Activated CD4-positive, alpha-beta T cell treated with anti-CD3 and anti-CD28 coated beads, Interleukin-2, amount 10 ng/mL, durations not matched to agents 7 days and 5 days (primary cell): ENCODE data around the gene ADAMTS4. TPM values are rescaled to one million over a fixed set of nuclear protein-coding genes. Genes with fewer than 3 reads are reported as not detected.
A peak's percentile ranks its signal among the peaks of the same experiment; 100 is the strongest.

ENCODE experiments used
- CTCF ChIA-PET: fragments of 350-600 bp; sonication (Branson Sonifier 250); formaldehyde crosslinking; loops from one replicate; lab custom pipeline; 2021; ENCODE audit warnings: antibody characterized with exemption; lab: Charles Lee
- POLR2A ChIA-PET: fragments of 350-600 bp; sonication (Branson Sonifier 250); formaldehyde crosslinking; loops from one replicate; lab custom pipeline; 2021; ENCODE audit warnings: antibody characterized with exemption; lab: Charles Lee
- DNase-seq: peaks from one replicate; pipeline ENCODE4 v3.0.0-alpha.2; 2020
- H3K27ac Mint-ChIP-seq: one replicate; pipeline ENCODE4 v1.8.0; 2021; ENCODE audit warnings: mild to moderate bottlenecking, moderate library complexity, mixed read lengths
- H3K27me3 Mint-ChIP-seq: one replicate; pipeline ENCODE4 v1.8.0; 2021; ENCODE audit warnings: mixed read lengths
- H3K36me3 Mint-ChIP-seq: one replicate; pipeline ENCODE4 v1.8.0; 2021; ENCODE audit warnings: low read depth, mixed read lengths
- H3K4me1 Mint-ChIP-seq: one replicate; pipeline ENCODE4 v1.8.0; 2021; ENCODE audit warnings: mixed read lengths
- H3K4me3 Mint-ChIP-seq: one replicate; pipeline ENCODE4 v1.8.0; 2021; ENCODE audit warnings: mild to moderate bottlenecking, moderate library complexity, mixed read lengths
- H3K9me3 Mint-ChIP-seq: one replicate; pipeline ENCODE4 v1.8.0; 2021; ENCODE audit warnings: mixed read lengths
- microRNA-seq: library from miRNA; unstranded; fragments of <30 nt; microRNA quantifications from one replicate; pipeline ENCODE4 v1.2.0, GENCODE V29; 2021; ENCODE audit warnings: borderline microRNAs expressed, borderline replicate concordance
- total RNA-seq, 2 experiments: library from RNA; stranded (reverse); gene quantifications; one replicate each; pipeline ENCODE4 v1.2.3, GENCODE V29; 2021

Gene ADAMTS4
- total RNA-seq, 2 experiments from 2014 or later: 0.31 to 1.3 TPM

GRCh38 chr1:161145832-161146231 lies 53.0 kb downstream of the ADAMTS4 start:
- POLR2A ChIA-PET: no interaction called here
- H3K4me1 Mint-ChIP-seq: no peaks in the 10 kb centered on the region
- CTCF ChIA-PET: interaction anchor here (0.6 to 1.5 kb wide), 3 partner anchors 12 to 48 kb away, joined by 3 to 5 read pairs (median 4); partner anchors contain the start of gene KLHDC9
- H3K27ac Mint-ChIP-seq: no peak overlapping the region
- H3K36me3 Mint-ChIP-seq: no peaks in the 10 kb centered on the region
- no peaks in the 10 kb centered on the region for H3K27me3 Mint-ChIP-seq
- no peaks in the 10 kb centered on the region for H3K9me3 Mint-ChIP-seq
- no peak for DNase-seq
- H3K4me3 Mint-ChIP-seq: no peak overlapping the region

GRCh38 chr1:161140755-161141400 lies 58.0 kb downstream of the ADAMTS4 start:
- no peak for DNase-seq
- ChIA-PET POLR2A (interaction anchor here (0.7 kb wide), 1 partner anchor 14 kb away, joined by 3 read pairs; no protein-coding TSS in a partner anchor), CTCF (interaction anchor here (0.9 to 1.3 kb wide), 6 partner anchors 12 to 306 kb away, joined by 3 to 4 read pairs (median 3); no protein-coding TSS in a partner anchor)
- Mint-ChIP-seq H3K27ac (no peak overlapping the region), H3K4me1 (peaks cover 8% of the 10 kb centered on the region), H3K27me3 (no peaks in the 10 kb centered on the region), H3K36me3 (peaks cover 2% of the 10 kb centered on the region), H3K9me3 (no peaks in the 10 kb centered on the region), H3K4me3 (no peak overlapping the region)

- Mint-ChIP-seq H3K9me3 (no peaks in the 10 kb centered on the region), H3K4me1 (peaks cover 13% of the 10 kb centered on the region), H3K36me3 (peaks cover 4% of the 10 kb centered on the region), H3K27ac (peak overlapping the region; percentile 13), H3K4me3 (no peak overlapping the region), H3K27me3 (no peaks in the 10 kb centered on the region)
- ChIA-PET POLR2A (no interaction called here), CTCF (interaction anchor here (0.6 to 0.9 kb wide), 4 partner anchors 8 to 372 kb away, joined by 3 to 5 read pairs (median 4); no protein-coding TSS in a partner anchor)
- peak; percentile 58 for DNase-seq
These were observed 59.1 kb downstream of the ADAMTS4 start for GRCh38 chr1:161139766-161140165.

GRCh38 chr1:161138431-161138830 lies 60.4 kb downstream of the ADAMTS4 start:
- Mint-ChIP-seq H3K36me3 (peaks cover 4% of the 10 kb centered on the region), H3K4me1 (peaks cover 13% of the 10 kb centered on the region), H3K27me3 (no peaks in the 10 kb centered on the region), H3K9me3 (no peaks in the 10 kb centered on the region), H3K27ac (peak overlapping the region; percentile 58), H3K4me3 (no peak overlapping the region)
- DNase-seq: no peak
- ChIA-PET POLR2A (interaction anchor here (0.6 kb wide), 1 partner anchor 68 kb away, joined by 5 read pairs; no protein-coding TSS in a partner anchor), CTCF (interaction anchor here (0.7 to 1.3 kb wide), 6 partner anchors 9 to 69 kb away, joined by 3 to 6 read pairs (median 4); partner anchors contain the start of genes ARHGAP30 and PPOX)

GRCh38 chr1:161137881-161138280 lies 61.0 kb downstream of the ADAMTS4 start:
- H3K27me3 Mint-ChIP-seq: no peaks in the 10 kb centered on the region
- CTCF ChIA-PET: interaction anchor here (0.6 to 1.3 kb wide), 7 partner anchors 9 to 147 kb away, joined by 3 to 6 read pairs (median 4); partner anchors contain the start of genes ARHGAP30 and PPOX
- POLR2A ChIA-PET: no interaction called here
- H3K27ac Mint-ChIP-seq: no peak overlapping the region
- H3K36me3 Mint-ChIP-seq: peaks cover 4% of the 10 kb centered on the region
- no peak for DNase-seq
- no peak overlapping the region for H3K4me3 Mint-ChIP-seq
- peaks cover 13% of the 10 kb centered on the region for H3K4me1 Mint-ChIP-seq
- no peaks in the 10 kb centered on the region for H3K9me3 Mint-ChIP-seq

Small RNA genes lying within 50 kb of the gene (microRNA-seq; reads per million reads assigned to microRNA genes)
- not detected for gene MIR5187

Other genes starting within 250 kb of the ADAMTS4 start
- not detected for gene ITLN2, start 244.2 kb downstream of the ADAMTS4 start, total RNA-seq
- gene F11R, start 177.9 kb downstream of the ADAMTS4 start, total RNA-seq: 10 to 100 TPM; 14.1 to 15.6 TPM
- gene TSTD1, start 160.1 kb downstream of the ADAMTS4 start, total RNA-seq: 10 to 100 TPM; 33.5 to 43.6 TPM
- 10 to 100 TPM; 78.0 to 81.2 TPM for gene USF1, start 153.1 kb downstream of the ADAMTS4 start, total RNA-seq
- 100 to 1,000 TPM; 244 to 304 TPM for gene ARHGAP30, start 129.2 kb downstream of the ADAMTS4 start, total RNA-seq
- gene NECTIN4, start 109.5 kb downstream of the ADAMTS4 start, total RNA-seq: under 1 TPM in 1 of 2 experiments, not detected in 1; 0.15 TPM
- gene KLHDC9, start 100.7 kb downstream of the ADAMTS4 start, total RNA-seq: under 1 TPM in 1 of 2 experiments, not detected in 1; 0.30 TPM
- 10 to 100 TPM; 46.0 to 56.0 TPM for gene PFDN2, start 81.0 kb downstream of the ADAMTS4 start, total RNA-seq
- 10 to 100 TPM; 37.7 to 39.0 TPM for gene NIT1, start 80.9 kb downstream of the ADAMTS4 start, total RNA-seq
- gene DEDD, start 66.4 kb downstream of the ADAMTS4 start, total RNA-seq: 10 to 100 TPM; 39.8 to 43.1 TPM
- 100 to 1,000 TPM; 115 to 120 TPM for gene UFC1, start 45.1 kb downstream of the ADAMTS4 start, total RNA-seq
- 10 to 100 TPM; 34.7 to 40.2 TPM for gene USP21, start 39.6 kb downstream of the ADAMTS4 start, total RNA-seq
- 10 to 100 TPM; 33.6 to 40.7 TPM for gene PPOX, start 32.6 kb downstream of the ADAMTS4 start, total RNA-seq
- gene B4GALT3, start 21.5 kb downstream of the ADAMTS4 start, total RNA-seq: 10 to 100 TPM; 43.1 to 48.6 TPM
- gene NDUFS2, start 3.3 kb upstream of the ADAMTS4 start, total RNA-seq: 10 to 100 TPM; 74.2 to 82.1 TPM
- 1 to 10 TPM; 1.8 to 3.0 TPM for gene FCER1G, start 16.2 kb upstream of the ADAMTS4 start, total RNA-seq
- gene APOA2, start 24.6 kb upstream of the ADAMTS4 start, total RNA-seq: not detected
- gene TOMM40L, start 27.0 kb upstream of the ADAMTS4 start, total RNA-seq: 10 to 100 TPM; 16.7 to 17.3 TPM
- gene NR1I3, start 39.1 kb upstream of the ADAMTS4 start, total RNA-seq: not detected
- gene PCP4L1, start 59.7 kb upstream of the ADAMTS4 start, total RNA-seq: under 1 TPM in 1 of 2 experiments, not detected in 1; 0.15 TPM
- 1 to 10 TPM; 4.5 to 5.2 TPM for gene MPZ, start 110.9 kb upstream of the ADAMTS4 start, total RNA-seq
- 100 to 1,000 TPM; 159 to 169 TPM for gene SDHC, start 115.3 kb upstream of the ADAMTS4 start, total RNA-seq
- gene CFAP126, start 168.8 kb upstream of the ADAMTS4 start, total RNA-seq: not detected